Immature natural killer cell (primary cell): ENCODE results near the gene POLE. TPM values are rescaled to one million over a fixed set of nuclear protein-coding genes. Genes with fewer than 3 reads are reported as not detected.

Experiments used
- DNase-seq, 3 donors: peaks; one replicate each; pipeline ENCODE4 v3.0.0; 2022; ENCODE audit warnings: mixed read lengths in 1 of 3
- H3K27ac Mint-ChIP-seq, 6 donors: one replicate each; pipeline ENCODE4 v1.8.0; 2020; ENCODE audit warnings: mixed read lengths in 6 of 6, mild to moderate bottlenecking in 5 of 6, inconsistent platforms in 4 of 6, moderate library complexity in 3 of 6
- H3K27me3 Mint-ChIP-seq, 3 donors: one replicate each; pipeline ENCODE4 v1.8.0; 2020 to 2021; ENCODE audit warnings: low read depth in 3 of 3, mild to moderate bottlenecking in 3 of 3, mixed read lengths in 3 of 3, moderate library complexity in 3 of 3, inconsistent platforms in 1 of 3
- H3K36me3 Mint-ChIP-seq, 3 donors: one replicate each; pipeline ENCODE4 v1.8.0; 2020; ENCODE audit warnings: mixed read lengths in 3 of 3, inconsistent platforms in 2 of 3, mild to moderate bottlenecking in 2 of 3
- H3K4me1 Mint-ChIP-seq, 2 donors: one replicate each; pipeline ENCODE4 v1.8.0; 2020; ENCODE audit warnings: inconsistent platforms in 2 of 2, mild to moderate bottlenecking in 2 of 2, mixed read lengths in 2 of 2, moderate library complexity in 1 of 2
- H3K4me3 Mint-ChIP-seq, 5 donors: one replicate each; pipeline ENCODE4 v1.8.0; 2020; ENCODE audit warnings: mild to moderate bottlenecking in 5 of 5, mixed read lengths in 5 of 5, inconsistent platforms in 3 of 5, moderate library complexity in 3 of 5
- H3K9me3 Mint-ChIP-seq, 6 donors: one replicate each; pipeline ENCODE4 v1.8.0; 2020; ENCODE audit warnings: mild to moderate bottlenecking in 6 of 6, mixed read lengths in 6 of 6, inconsistent platforms in 4 of 6, moderate library complexity in 3 of 6
- polyA plus RNA-seq, 3 donors: library from polyadenylated mRNA; unstranded; fragments of 300-500 nt; fragmentation: Illumina TruSeq; gene quantifications; one replicate each; pipeline ENCODE4 v1.2.3, GENCODE V29; 2021

POLE gene
- polyA plus RNA-seq, 3 donors from 2014 or later, result 2.2 to 8.8 (median 2.3) TPM

- H3K4me3 Mint-ChIP-seq, result peak overlapping the region; percentile 52 to 74 (median 70)
- DNase-seq, result no peak
- peaks cover 15 to 31% of the 10 kb centered on the region in 2 donors for H3K4me1 Mint-ChIP-seq
- peaks cover 0 to 4% (median 2%) of the 10 kb centered on the region in 3 donors for H3K27me3 Mint-ChIP-seq
- no peaks in the 10 kb centered on the region for H3K36me3 Mint-ChIP-seq
- no peaks in the 10 kb centered on the region for H3K9me3 Mint-ChIP-seq
- peak overlapping the region in 5 of 6 donors; percentile 16 to 61 (median 24) for H3K27ac Mint-ChIP-seq
Measured at GRCh38 chr12:132685400-132685799, 1.7 kb downstream of the POLE start.

DNA sequence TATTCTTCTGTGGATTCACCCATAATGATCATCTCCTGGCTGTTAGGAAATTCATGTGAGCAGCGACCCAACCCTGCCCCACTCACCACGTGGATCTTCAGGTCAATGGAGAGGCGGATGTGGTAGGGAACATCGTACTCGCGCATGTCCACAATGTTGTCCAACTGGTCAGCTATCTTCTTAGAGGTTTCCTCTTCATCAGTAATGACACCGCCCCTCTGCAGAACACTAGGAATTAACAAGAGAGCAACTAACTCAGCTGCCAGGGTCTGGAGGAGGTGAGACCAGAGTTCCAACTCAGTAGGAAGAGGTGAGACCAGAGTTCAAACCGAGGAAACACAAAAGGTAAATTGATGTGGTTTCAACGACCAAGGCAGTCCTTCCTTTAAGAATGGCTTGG lies 9.7 kb downstream of the POLE start:
- H3K4me3 Mint-ChIP-seq, result no peak overlapping the region
- peaks cover 2 to 6% of the 10 kb centered on the region in 2 donors for H3K4me1 Mint-ChIP-seq
- H3K27me3 Mint-ChIP-seq, result peaks cover 0 to 7% (median 1%) of the 10 kb centered on the region in 3 donors
- H3K9me3 Mint-ChIP-seq, result no peaks in the 10 kb centered on the region
- DNase-seq, result no peak
- H3K27ac Mint-ChIP-seq, result no peak overlapping the region
- H3K36me3 Mint-ChIP-seq, result peaks cover 24 to 34% (median 32%) of the 10 kb centered on the region in 3 donors

GRCh38 chr12:132675757-132676432 lies 11.2 kb downstream of the POLE start:
- peaks cover 0 to 7% (median 0%) of the 10 kb centered on the region in 3 donors for H3K27me3 Mint-ChIP-seq
- H3K9me3 Mint-ChIP-seq, result no peaks in the 10 kb centered on the region
- no peak overlapping the region for H3K4me3 Mint-ChIP-seq
- peaks cover 0 to under 1% of the 10 kb centered on the region in 2 donors for H3K4me1 Mint-ChIP-seq
- no peak overlapping the region for H3K27ac Mint-ChIP-seq
- no peak for DNase-seq
- H3K36me3 Mint-ChIP-seq, result peaks cover 24 to 40% (median 35%) of the 10 kb centered on the region in 3 donors

- H3K9me3 Mint-ChIP-seq, result no peaks in the 10 kb centered on the region
- H3K27ac Mint-ChIP-seq, result no peak overlapping the region
- H3K36me3 Mint-ChIP-seq, result peaks cover 24 to 39% (median 30%) of the 10 kb centered on the region in 3 donors
- no peaks in the 10 kb centered on the region for H3K4me1 Mint-ChIP-seq
- no peak for DNase-seq
- peaks cover 0 to 7% (median 0%) of the 10 kb centered on the region in 3 donors for H3K27me3 Mint-ChIP-seq
- no peak overlapping the region for H3K4me3 Mint-ChIP-seq
Measured at GRCh38 chr12:132674561-132674960, 12.6 kb downstream of the POLE start.

- peaks cover 18 to 38% (median 30%) of the 10 kb centered on the region in 3 donors for H3K36me3 Mint-ChIP-seq
- H3K4me1 Mint-ChIP-seq, result no peaks in the 10 kb centered on the region
- no peak overlapping the region for H3K4me3 Mint-ChIP-seq
- H3K27ac Mint-ChIP-seq, result no peak overlapping the region
- no peak for DNase-seq
- H3K9me3 Mint-ChIP-seq, result no peaks in the 10 kb centered on the region
- H3K27me3 Mint-ChIP-seq, result peaks cover 0 to 7% (median 2%) of the 10 kb centered on the region in 3 donors
Measured at GRCh38 chr12:132673288-132674179, 13.6 kb downstream of the POLE start.

GRCh38 chr12:132672678-132673077 lies 14.5 kb downstream of the POLE start:
- Mint-ChIP-seq H3K36me3 (peaks cover 18 to 43% (median 30%) of the 10 kb centered on the region in 3 donors), H3K27ac (no peak overlapping the region), H3K4me1 (no peaks in the 10 kb centered on the region), H3K27me3 (peaks cover 0 to 7% (median 2%) of the 10 kb centered on the region in 3 donors), H3K4me3 (no peak overlapping the region), H3K9me3 (no peaks in the 10 kb centered on the region)
- DNase-seq, result no peak

DNA sequence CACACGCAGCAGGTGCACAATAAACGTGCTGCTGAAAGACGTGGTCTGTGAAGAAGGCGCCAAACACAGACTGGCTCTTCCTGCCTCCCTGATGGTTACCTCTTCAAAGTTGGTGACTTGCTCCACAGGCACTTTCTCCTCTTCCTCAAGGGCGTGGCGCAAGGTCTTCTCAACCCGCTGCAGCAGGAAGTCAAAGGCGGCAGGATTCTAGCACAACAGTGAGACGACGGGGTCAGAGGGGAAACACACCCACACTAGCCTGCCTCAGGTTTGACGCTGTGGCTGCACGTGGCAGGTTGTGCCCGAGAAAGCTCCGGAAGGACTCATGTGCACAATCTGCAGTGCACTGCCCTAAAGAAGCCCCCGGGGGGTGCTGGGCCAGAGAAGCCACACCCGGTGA lies 15.0 kb downstream of the POLE start:
- no peak overlapping the region for H3K4me3 Mint-ChIP-seq
- H3K36me3 Mint-ChIP-seq, result peaks cover 20 to 44% (median 30%) of the 10 kb centered on the region in 3 donors
- DNase-seq, result no peak
- H3K27me3 Mint-ChIP-seq, result peaks cover 0 to 7% (median 2%) of the 10 kb centered on the region in 3 donors
- H3K27ac Mint-ChIP-seq, result peak overlapping the region in 2 of 6 donors; percentile 82 to 86
- no peaks in the 10 kb centered on the region for H3K9me3 Mint-ChIP-seq
- H3K4me1 Mint-ChIP-seq, result no peaks in the 10 kb centered on the region

DNA sequence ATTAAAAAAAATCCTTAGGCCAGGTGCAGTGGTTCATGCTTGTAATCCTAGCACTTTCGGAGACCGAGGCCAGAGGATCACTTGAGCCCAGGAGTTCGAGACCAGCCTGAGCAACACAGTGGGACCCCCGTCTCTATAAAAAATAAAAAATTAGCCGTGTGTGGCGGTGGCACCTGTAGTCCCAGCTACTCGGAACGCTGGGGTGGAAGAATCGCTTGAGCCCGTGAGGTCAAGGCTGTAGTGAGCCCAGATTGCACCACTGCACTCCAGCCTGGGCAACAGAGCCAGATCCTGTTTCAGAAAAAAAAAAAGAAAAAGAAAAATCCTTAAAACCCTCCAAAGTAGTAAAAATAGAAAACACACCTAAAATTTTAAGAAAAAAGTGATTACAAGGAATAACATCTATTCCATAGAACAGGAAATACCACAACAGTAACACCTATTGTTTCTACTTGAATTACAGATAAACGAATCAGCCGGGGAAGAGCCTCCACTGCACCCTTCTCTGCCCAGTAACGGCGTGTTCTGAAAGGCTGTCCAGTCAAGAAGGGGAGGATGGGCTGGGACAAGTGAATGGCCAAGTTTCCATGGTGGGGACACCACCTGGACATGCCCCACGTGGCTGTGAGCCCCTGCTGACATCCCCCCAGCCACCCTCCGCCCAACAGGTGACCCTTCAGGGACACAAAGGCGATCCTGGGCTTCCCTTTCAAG lies 17.8 kb downstream of the POLE start:
- Mint-ChIP-seq H3K36me3 (peaks cover 21 to 43% (median 39%) of the 10 kb centered on the region in 3 donors), H3K27ac (no peak overlapping the region), H3K4me3 (no peak overlapping the region), H3K27me3 (peaks cover 0 to 2% (median 2%) of the 10 kb centered on the region in 3 donors), H3K9me3 (no peaks in the 10 kb centered on the region), H3K4me1 (peaks cover 0 to 3% of the 10 kb centered on the region in 2 donors)
- no peak for DNase-seq

GRCh38 chr12:132668191-132669088 lies 18.7 kb downstream of the POLE start:
- Mint-ChIP-seq H3K36me3 (peaks cover 21 to 47% (median 33%) of the 10 kb centered on the region in 3 donors), H3K27ac (no peak overlapping the region), H3K27me3 (peaks cover 0 to 2% (median 2%) of the 10 kb centered on the region in 3 donors), H3K9me3 (no peaks in the 10 kb centered on the region), H3K4me3 (no peak overlapping the region), H3K4me1 (peaks cover 2 to 4% of the 10 kb centered on the region in 2 donors)
- DNase-seq, result no peak

DNA sequence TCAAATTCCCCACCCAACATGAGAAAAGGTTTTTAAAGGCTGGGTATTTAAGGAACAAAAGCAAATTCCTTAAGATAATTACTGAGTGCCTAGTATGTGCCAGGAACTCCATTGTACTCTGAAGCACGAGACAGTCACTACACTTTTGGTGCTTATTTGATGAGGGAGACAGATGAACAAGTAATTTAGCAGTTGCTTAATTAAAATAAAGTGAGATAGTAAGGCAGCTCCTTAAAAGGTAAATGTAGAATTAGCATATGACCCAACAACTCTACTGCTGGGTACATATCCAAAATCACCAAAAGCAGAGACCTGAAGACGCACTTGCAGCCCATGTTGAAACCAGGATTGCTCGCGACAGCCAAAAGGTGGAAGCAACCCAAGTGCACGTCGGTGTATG lies 21.3 kb downstream of the POLE start:
- Mint-ChIP-seq H3K4me1 (peaks cover 9 to 14% of the 10 kb centered on the region in 2 donors), H3K36me3 (peaks cover 32 to 53% (median 34%) of the 10 kb centered on the region in 3 donors), H3K27me3 (peaks cover 0 to 2% (median 1%) of the 10 kb centered on the region in 3 donors), H3K4me3 (no peak overlapping the region), H3K9me3 (no peaks in the 10 kb centered on the region), H3K27ac (no peak overlapping the region)
- no peak for DNase-seq

- no peak overlapping the region for H3K4me3 Mint-ChIP-seq
- peaks cover 34 to 56% (median 35%) of the 10 kb centered on the region in 3 donors for H3K36me3 Mint-ChIP-seq
- H3K27me3 Mint-ChIP-seq, result peaks cover 0 to 2% (median 1%) of the 10 kb centered on the region in 3 donors
- DNase-seq, result no peak
- peaks cover 9 to 14% of the 10 kb centered on the region in 2 donors for H3K4me1 Mint-ChIP-seq
- H3K27ac Mint-ChIP-seq, result no peak overlapping the region
- no peaks in the 10 kb centered on the region for H3K9me3 Mint-ChIP-seq
Measured at GRCh38 chr12:132665149-132665491, 22.0 kb downstream of the POLE start.

- Mint-ChIP-seq H3K4me3 (no peak overlapping the region), H3K9me3 (no peaks in the 10 kb centered on the region), H3K36me3 (peaks cover 34 to 53% (median 35%) of the 10 kb centered on the region in 3 donors), H3K27me3 (peaks cover 0 to 1% (median 1%) of the 10 kb centered on the region in 3 donors), H3K4me1 (peaks cover 9 to 14% of the 10 kb centered on the region in 2 donors), H3K27ac (peak overlapping the region in 1 of 6 donors; percentile 41)
- no peak for DNase-seq
Measured at GRCh38 chr12:132664206-132665148, 22.7 kb downstream of the POLE start.
